ENCODE results near the gene ADAMTS2.

Gene ADAMTS2

GRCh38 chr5:179205277-179205676, 140.0 kb downstream of the ADAMTS2 start:
- Histone ChIP-seq H3K4me2 (ENCODE audit: low read depth, low read length, poor library complexity, severe bottlenecking) (no peak overlapping the region), H3K79me2 (ENCODE audit: insufficient read depth, low read length) (no peaks in the 10 kb centered on the region), H3F3A (ENCODE audit: insufficient read depth) (no peaks in the 10 kb centered on the region), H4K20me1 (ENCODE audit: low read depth, low read length) (no peaks in the 10 kb centered on the region), H3K9me2 (replicated peaks; ENCODE audit: insufficient read depth, low read length) (no peaks in the 10 kb centered on the region), H3K4me3 (ENCODE audit: insufficient read depth, low read length, poor library complexity, severe bottlenecking) (no peak overlapping the region), H3K27ac (ENCODE audit: low read depth, low read length) (no peak overlapping the region), H3K9me3 (ENCODE audit: insufficient read depth, low read length) (no peaks in the 10 kb centered on the region), H2AFZ (ENCODE audit: low read depth, low read length, severe bottlenecking) (no peak overlapping the region), H3K9ac (ENCODE audit: low read length) (no peak overlapping the region), H3K36me3 (ENCODE audit: low read length) (no peaks in the 10 kb centered on the region), H3K27me3 (ENCODE audit: low read length) (no peaks in the 10 kb centered on the region)
- TF ChIP-seq EZH2phosphoT487 (conservative IDR thresholded peaks at IDR 0.05; ENCODE audit: low read length) (no peak), CTCF (IDR thresholded peaks at IDR 0.05; ENCODE audit: insufficient read depth, low read length, poor library complexity, severe bottlenecking) (no peak)

- no peak for TF ChIP-seq CTCF (IDR thresholded peaks at IDR 0.05; ENCODE audit: insufficient read depth, low read length, poor library complexity, severe bottlenecking)
- TF ChIP-seq EZH2phosphoT487 (conservative IDR thresholded peaks at IDR 0.05; ENCODE audit: low read length) = no peak
- Histone ChIP-seq H2AFZ (ENCODE audit: low read depth, low read length, severe bottlenecking) (no peak overlapping the region), H3K9me3 (ENCODE audit: insufficient read depth, low read length) (no peaks in the 10 kb centered on the region)
Measured at GRCh38 chr5:179204572-179204971, 140.7 kb downstream of the ADAMTS2 start.

GRCh38 chr5:179203248-179203647, 142.0 kb downstream of the ADAMTS2 start:
- Histone ChIP-seq H3K9me2 (replicated peaks; ENCODE audit: insufficient read depth, low read length) (no peaks in the 10 kb centered on the region), H3K36me3 (ENCODE audit: low read length) (no peaks in the 10 kb centered on the region)

More at GRCh38 chr5:179204572-179204971, 140.7 kb downstream of the ADAMTS2 start:
- H3K4me2 ChIP-seq (ENCODE audit: low read depth, low read length, poor library complexity, severe bottlenecking) = no peak overlapping the region
- H3K36me3 ChIP-seq (ENCODE audit: low read length) = no peaks in the 10 kb centered on the region
- H4K20me1 ChIP-seq (ENCODE audit: low read depth, low read length) = no peaks in the 10 kb centered on the region
- no peaks in the 10 kb centered on the region for H3K79me2 ChIP-seq (ENCODE audit: insufficient read depth, low read length)
- no peak overlapping the region for H3K27ac ChIP-seq (ENCODE audit: low read depth, low read length)
- H3K4me3 ChIP-seq (ENCODE audit: insufficient read depth, low read length, poor library complexity, severe bottlenecking) = no peak overlapping the region
- no peaks in the 10 kb centered on the region for H3K27me3 ChIP-seq (ENCODE audit: low read length)
- H3F3A ChIP-seq (ENCODE audit: insufficient read depth) = no peaks in the 10 kb centered on the region
- no peaks in the 10 kb centered on the region for H3K9me2 ChIP-seq (replicated peaks; ENCODE audit: insufficient read depth, low read length)
- no peak overlapping the region for H3K9ac ChIP-seq (ENCODE audit: low read length)

More at GRCh38 chr5:179203248-179203647, 142.0 kb downstream of the ADAMTS2 start:
- no peaks in the 10 kb centered on the region for H4K20me1 ChIP-seq (ENCODE audit: low read depth, low read length)
- no peaks in the 10 kb centered on the region for H3F3A ChIP-seq (ENCODE audit: insufficient read depth)
- no peaks in the 10 kb centered on the region for H3K79me2 ChIP-seq (ENCODE audit: insufficient read depth, low read length)
- H2AFZ ChIP-seq (ENCODE audit: low read depth, low read length, severe bottlenecking) = no peak overlapping the region
- H3K4me3 ChIP-seq (ENCODE audit: insufficient read depth, low read length, poor library complexity, severe bottlenecking) = no peak overlapping the region
- H3K27ac ChIP-seq (ENCODE audit: low read depth, low read length) = no peak overlapping the region
- H3K9ac ChIP-seq (ENCODE audit: low read length) = no peak overlapping the region
- H3K9me3 ChIP-seq (ENCODE audit: insufficient read depth, low read length) = no peaks in the 10 kb centered on the region
- TF ChIP-seq EZH2phosphoT487 (conservative IDR thresholded peaks at IDR 0.05; ENCODE audit: low read length) = no peak
- TF ChIP-seq CTCF (IDR thresholded peaks at IDR 0.05; ENCODE audit: insufficient read depth, low read length, poor library complexity, severe bottlenecking) = no peak
- H3K4me2 ChIP-seq (ENCODE audit: low read depth, low read length, poor library complexity, severe bottlenecking) = no peak overlapping the region
- H3K27me3 ChIP-seq (ENCODE audit: low read length) = no peaks in the 10 kb centered on the region
